Ramos (cell line): ENCODE results near the gene PRORP.
"Not testable (repeated sequence)": the region's sequence is repeated elsewhere in the genome, so short reads cannot be mapped to it uniquely, and the experiment has no call there.

Experiments
- in situ Hi-C: fragments of 300-500 bp; cut with MboI; formaldehyde crosslinking; loops from one replicate; pipeline ENCODE4 v1.14.3; 2022; ENCODE audit warnings: low sequenced_read_pairs; ENCODE audit not compliant: unreplicated experiment

Gene PRORP

GRCh38 chr14:35121887-35122695, at the start of gene PRORP, which contains the start of gene PPP2R3C:
Gene PRORP, plus strand, starts transcription at chr14:35122552. Its CDS starts 694 bp downstream, at chr14:35123246.
Gene PPP2R3C, minus strand, starts transcription at chr14:35121990. Its CDS starts 31 bp downstream, at chr14:35121959.
- in situ Hi-C loops = no loop called here

GRCh38 chr14:35073486-35073885, 48.9 kb upstream of the PRORP start:
- in situ Hi-C loops = no loop called here

DNA sequence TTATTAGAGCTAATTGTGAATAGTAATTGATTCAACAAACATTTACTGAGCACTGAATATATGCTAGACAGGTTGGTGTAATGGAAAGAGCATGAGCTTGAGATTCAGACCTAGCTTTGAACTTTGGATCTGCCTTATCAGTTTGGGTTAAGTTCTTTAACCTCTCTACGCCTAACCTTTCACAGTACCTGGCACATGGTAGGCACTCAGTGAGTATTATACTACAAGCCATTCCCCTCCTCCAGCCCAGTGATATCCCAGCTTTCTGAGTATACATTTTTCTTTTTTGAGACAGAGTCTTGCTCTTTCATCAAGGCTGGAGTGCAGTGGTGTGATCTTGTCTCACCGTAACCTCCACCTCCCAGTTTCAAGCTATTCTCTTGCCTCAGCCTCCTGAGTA, 44.3 kb upstream of the PRORP start:
- in situ Hi-C loops = no loop called here

GRCh38 chr14:35079742-35080141, 42.6 kb upstream of the PRORP start:
- in situ Hi-C loops = no loop called here

DNA sequence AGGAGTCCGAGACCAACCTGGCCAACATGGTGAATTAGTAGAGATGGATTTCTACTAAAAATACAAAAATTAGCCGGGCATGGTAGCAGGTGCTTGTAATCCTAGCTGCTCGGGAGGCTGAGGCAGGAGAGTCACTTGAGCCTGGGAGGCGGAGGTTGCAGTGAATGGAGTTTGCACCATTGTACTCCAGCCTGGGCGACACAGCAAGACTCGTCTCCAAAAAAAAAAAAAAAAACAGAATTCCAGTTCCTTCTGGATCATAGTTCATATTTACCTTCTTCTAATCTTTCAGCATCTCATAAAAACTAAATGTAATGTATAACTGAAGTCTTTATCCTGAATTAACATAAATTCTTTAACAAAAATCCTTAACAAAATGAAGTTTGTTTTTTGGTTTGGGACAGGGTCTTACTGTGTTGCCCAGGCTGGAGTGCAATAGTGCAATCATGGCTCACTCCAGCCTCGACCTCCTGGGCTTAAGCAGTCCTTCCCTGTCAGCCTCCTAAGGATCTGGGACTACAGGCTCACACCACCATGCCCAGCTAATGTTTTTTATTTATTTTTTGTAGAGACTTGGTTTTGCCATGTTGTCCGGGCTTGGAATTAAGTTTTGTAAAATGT, 38.7 kb upstream of the PRORP start:
- in situ Hi-C loops = no loop called here

GRCh38 chr14:35085441-35085840, 36.9 kb upstream of the PRORP start:
- in situ Hi-C loops = no loop called here

- in situ Hi-C loops = no loop called here
Observed at GRCh38 chr14:35088514-35088913, 33.8 kb upstream of the PRORP start.

- in situ Hi-C loops = not testable (repeated sequence)
Observed at GRCh38 chr14:35094645-35095044, 27.7 kb upstream of the PRORP start.

GRCh38 chr14:35107866-35108265, 14.5 kb upstream of the PRORP start:
- in situ Hi-C loops = no loop called here

DNA sequence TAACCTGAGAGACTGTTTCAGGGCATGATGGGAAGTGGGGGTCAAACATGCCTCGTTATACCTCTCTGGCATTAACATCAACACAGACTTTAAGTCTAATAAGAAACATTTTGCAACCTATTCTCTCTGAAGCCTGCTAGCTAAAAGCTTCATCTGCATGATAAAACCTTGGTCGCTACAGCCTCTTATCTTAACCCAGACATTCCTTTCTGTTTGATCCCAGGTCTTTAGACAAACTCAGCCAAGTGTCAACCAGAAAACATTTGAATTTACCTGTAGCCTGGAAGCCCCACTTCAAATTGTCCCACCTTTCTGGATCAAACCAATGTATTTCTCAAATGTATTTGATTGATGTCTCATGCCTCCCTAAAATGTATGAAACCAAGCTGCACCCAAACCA, 9.7 kb upstream of the PRORP start:
- in situ Hi-C loops = no loop called here

DNA sequence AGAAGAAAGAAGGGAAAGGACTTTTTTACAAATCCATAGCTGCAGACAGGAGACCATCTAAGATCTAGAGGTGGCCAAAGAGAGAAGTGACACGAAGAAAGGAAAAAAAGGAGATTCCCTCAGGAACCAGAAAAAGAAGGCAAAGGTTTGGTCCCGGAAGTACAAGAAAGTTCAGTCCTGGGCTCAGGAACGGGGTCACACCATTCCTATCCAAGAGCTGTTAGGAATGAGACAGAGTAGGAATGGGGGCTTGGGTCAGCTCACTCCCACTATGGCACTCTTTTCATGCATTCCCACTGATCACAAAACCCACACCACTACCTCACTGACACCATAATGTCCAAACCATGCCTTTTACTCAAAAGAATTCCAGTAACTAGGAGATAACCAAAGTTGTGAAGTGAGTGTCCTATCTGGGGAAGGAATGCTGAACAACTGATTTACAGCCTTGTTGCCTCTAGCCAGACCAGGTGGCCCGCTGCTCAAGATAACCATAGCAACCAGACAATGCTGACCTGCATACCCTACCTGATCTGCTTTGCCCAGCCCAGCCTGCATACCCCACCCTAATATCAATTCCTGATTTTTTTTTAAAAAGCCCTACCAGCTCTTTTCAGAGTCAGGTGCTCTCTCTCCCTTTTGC, 8.9 kb upstream of the PRORP start:
- in situ Hi-C loops = no loop called here

GRCh38 chr14:35114036-35114435, 8.3 kb upstream of the PRORP start:
- in situ Hi-C loops = no loop called here

DNA sequence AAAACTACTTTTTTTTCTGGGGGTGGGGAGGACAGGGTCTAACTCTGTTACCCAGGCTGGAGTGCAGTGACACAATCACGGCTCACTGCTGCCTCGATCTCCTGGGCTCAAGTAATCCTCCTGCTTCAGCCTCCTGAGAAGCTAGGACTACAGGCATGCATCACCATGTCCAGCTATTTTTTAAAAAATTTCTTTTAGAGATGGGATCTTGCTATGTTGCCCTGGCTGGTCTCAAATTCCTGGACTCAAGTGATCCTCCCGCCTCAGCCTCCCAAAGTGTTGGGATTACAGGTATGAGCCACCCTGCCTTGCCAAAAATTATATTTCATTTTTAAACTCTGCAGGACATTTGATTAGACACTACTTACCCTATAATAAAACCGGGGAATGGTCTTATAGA, 6.1 kb upstream of the PRORP start:
- in situ Hi-C loops = no loop called here

GRCh38 chr14:35117112-35117511, 5.2 kb upstream of the PRORP start:
- in situ Hi-C loops = no loop called here

- in situ Hi-C loops = no loop called here
Observed at GRCh38 chr14:35121026-35121886, 1.1 kb upstream of the PRORP start.

DNA sequence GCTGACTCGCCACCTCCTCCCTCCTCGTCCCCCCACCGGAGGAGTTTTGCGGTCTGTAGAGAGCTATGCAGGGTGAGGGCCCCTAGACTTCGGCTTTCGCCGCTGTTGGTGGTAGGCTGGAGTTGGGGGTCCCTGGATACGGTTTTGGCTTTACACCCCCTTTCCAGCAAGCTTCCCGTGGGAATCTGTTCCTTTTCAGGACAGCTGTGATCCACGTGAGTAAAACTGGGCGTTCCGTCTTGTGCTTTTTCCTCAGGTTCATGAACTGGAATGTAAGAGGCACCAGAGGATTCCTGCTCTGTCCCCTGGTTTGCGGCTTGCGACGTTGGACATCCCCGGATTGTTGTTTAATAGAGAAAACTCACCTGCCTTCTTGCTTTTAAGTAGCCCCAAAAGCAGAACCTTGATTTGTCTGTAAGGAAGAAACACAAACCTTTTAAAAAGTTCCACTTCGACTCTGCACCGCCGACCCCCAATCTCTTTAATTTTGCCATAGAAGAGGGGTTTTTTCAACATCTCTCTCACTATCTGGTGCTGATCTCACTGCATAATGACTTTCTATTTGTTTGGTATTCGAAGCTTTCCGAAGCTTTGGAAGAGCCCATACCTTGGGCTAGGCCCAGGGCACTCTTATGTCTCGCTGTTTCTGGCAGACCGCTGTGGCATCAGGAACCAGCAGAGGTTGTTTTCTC, 490 bp downstream of the PRORP start:
- in situ Hi-C loops = no loop called here

- in situ Hi-C loops = no loop called here
Observed at GRCh38 chr14:35123388-35123703, 994 bp downstream of the PRORP start.

DNA sequence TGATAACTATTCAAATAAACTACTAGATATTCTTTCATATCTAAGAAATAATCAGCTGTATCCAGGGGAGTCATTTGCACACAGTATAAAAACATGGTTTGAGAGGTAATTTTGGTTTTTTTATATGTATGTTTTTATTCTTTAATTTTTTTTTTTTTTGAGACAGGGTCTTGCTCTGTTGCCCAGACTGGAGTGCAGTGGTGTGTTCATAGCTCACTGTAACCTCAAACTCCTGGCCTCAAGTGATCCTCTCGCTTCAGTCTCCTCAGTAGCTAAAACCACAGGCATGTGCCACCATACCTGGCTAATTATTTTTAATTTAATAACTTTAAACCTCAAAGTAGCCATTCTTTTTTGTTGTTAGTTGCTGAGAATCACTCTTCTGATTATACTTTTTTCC, 1.8 kb downstream of the PRORP start:
- in situ Hi-C loops = no loop called here

GRCh38 chr14:35133542-35134328, 11.4 kb downstream of the PRORP start:
- in situ Hi-C loops = loop anchor here (5.0 kb wide), 1 partner anchor 279 kb away; no protein-coding TSS in a partner anchor
